ENCODE results near the gene SLC39A8.

SLC39A8 gene

GRCh38 chr4:102234243-102234838, 110.9 kb downstream of the SLC39A8 start:
- no peak for DNase-seq (ENCODE audit: low read depth, low spot score)

DNA sequence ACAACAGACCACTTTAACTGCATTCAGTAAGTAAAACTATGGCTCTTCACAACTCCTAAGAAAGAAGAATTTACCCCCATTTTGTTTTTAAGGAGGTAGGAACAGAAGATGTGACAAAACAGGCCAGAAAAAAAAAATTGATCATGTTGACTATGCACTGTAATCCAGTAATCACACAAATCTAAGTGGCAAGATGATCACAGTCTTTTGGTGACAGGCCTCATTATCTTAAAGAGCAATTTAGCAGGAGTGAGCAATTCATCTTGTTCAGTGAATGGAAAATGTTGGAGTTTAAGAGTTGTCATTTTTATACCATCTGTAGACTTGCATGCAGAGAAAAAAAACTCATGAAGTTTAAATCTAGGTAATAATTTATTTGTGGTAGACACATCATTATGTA, 115.1 kb downstream of the SLC39A8 start:
- DNase-seq (ENCODE audit: low read depth, low spot score), result no peak

GRCh38 chr4:102227388-102227787, 117.9 kb downstream of the SLC39A8 start:
- no peak for DNase-seq (ENCODE audit: low read depth, low spot score)

DNA sequence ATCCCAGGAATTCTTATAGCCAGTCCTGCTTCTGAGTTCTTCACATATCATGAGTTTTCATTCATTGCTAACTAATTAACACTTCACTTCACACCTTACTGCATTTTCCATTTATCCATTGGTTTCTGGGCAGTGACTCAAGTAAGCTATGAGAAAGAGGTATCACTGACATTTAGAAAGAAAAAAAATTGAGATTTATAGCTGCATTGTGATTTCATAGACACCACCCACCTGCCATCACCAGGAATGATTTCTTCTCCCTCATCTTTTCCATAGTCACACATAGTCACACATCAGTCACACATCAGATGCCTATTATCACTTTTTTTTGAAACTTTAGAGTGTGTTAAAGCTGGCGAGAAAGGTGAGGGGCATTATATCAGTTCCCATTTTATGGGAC, 121.8 kb downstream of the SLC39A8 start:
- DNase-seq (ENCODE audit: low read depth, low spot score), result no peak

GRCh38 chr4:102222838-102223409, 122.4 kb downstream of the SLC39A8 start:
- DNase-seq (ENCODE audit: low read depth, low spot score), result no peak

- DNase-seq (ENCODE audit: low read depth, low spot score), result peak; percentile 16
These were observed 126.2 kb downstream of the SLC39A8 start for GRCh38 chr4:102219129-102219528.

DNA sequence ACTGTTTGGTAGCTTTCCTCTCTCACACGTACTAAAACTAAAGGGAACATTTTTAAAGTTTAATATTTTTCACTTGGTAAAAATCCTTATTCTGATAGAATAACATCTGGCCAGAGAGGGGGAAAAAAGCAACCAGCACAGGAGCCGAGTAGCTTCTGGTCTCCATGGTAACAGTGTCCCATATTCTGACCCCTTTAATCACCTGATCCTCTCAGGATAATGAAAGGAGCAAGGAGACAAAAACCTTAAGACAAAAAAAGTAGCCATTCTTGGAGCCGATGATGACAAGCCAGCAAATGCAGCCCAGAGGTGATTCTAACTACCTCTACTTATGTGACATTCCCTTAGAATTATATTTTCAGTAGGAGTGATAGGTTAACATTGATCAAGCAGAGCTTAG, 126.6 kb downstream of the SLC39A8 start:
- DNase-seq (ENCODE audit: low read depth, low spot score), result no peak

GRCh38 chr4:102217775-102218355, 127.4 kb downstream of the SLC39A8 start:
- DNase-seq (ENCODE audit: low read depth, low spot score), result no peak

DNA sequence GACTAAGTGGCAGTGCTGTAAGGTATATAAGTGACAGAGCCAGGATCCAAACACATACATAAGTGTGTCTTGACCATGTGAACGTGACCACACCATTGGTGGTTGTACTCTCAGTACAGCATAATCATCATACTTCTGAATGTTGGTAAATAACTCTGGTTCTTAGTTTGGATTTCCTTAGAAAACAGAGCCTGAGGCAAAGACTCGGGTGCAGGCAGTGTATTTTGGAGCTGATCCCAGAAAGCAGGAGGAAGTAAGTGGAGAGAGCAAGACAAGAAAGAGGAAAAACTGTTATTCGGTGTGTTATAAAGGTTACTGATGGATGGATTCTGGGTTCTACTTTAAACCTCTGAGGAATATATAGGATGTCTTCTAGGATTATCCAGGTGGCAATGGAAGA, 127.9 kb downstream of the SLC39A8 start:
- no peak for DNase-seq (ENCODE audit: low read depth, low spot score)

DNA sequence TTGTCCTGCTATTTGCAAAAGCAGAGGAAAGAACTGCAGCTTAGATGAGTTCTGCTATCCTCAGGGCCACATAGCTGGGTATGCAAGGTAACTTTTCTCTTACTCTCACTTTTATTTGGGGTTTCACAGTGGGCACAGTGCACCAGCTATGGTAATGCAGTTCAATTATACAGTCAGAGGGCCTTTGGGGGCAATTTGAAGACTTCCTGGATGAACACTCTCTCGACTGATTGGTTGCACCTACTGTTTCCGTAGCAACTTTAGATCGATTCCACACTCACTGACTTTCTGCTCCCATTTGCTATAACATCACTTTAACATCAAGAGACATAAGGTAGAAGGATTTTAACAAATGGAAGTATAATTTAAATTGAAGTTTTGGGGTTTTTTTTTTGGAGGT, 128.6 kb downstream of the SLC39A8 start:
- DNase-seq (ENCODE audit: low read depth, low spot score), result no peak

DNA sequence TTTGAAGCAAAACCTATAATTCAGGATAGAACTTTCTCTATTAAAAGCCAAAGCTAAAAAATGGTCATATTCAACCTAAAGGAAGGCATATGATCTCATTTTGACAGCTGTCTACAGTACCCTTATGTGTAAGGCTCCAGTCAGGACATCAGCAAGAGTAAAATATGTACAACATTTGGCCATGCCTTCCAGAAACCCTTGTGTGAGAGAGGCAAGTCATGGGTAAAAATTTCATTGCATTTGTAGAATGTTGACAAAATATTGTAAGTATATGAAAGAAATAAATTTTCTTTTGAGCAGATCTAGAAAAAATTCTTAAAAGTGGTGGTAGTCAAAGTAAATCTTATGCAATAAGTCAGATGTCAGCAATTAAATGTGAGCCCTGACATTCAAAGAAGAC, 132.3 kb downstream of the SLC39A8 start:
- DNase-seq (ENCODE audit: low read depth, low spot score), result no peak

All from ELF-1 (cell line).